Upper lobe of right lung (tissue), 1 donor: ENCODE data around the gene CCDC69. TPM values are rescaled to one million over a fixed set of nuclear protein-coding genes. Genes with fewer than 3 reads are reported as not detected.

Experiments used
- ATAC-seq: fragments of 200-7000 bp; cut with Tn5 transposase; one replicate; pipeline ENCODE4 v1.9.1; 2020; ENCODE audit warnings: mild to moderate bottlenecking, moderate library complexity
- DNase-seq: peaks from one replicate; pipeline ENCODE4 v3.0.0-alpha.2; 2020
- H3K27ac ChIP-seq: fragments of 200-600 bp; one replicate; pipeline ENCODE4 v1.8.0; 2022
- H3K27me3 ChIP-seq: fragments of 200-600 bp; one replicate; pipeline ENCODE4 v1.8.0; 2022; ENCODE audit warnings: mild to moderate bottlenecking
- H3K36me3 ChIP-seq: fragments of 200-600 bp; one replicate; pipeline ENCODE4 v1.8.0; 2022
- H3K4me1 ChIP-seq: fragments of 200-600 bp; one replicate; pipeline ENCODE4 v1.8.0; 2022
- H3K4me3 ChIP-seq: fragments of 200-600 bp; one replicate; pipeline ENCODE4 v1.8.0; 2022; ENCODE audit warnings: mild to moderate bottlenecking
- H3K9me3 ChIP-seq: fragments of 200-600 bp; one replicate; pipeline ENCODE4 v1.8.0; 2022
- CTCF ChIP-seq: fragments of 200-600 bp; IDR thresholded peaks from one replicate; pipeline ENCODE4 v1.8.0; 2022; ENCODE audit warnings: antibody characterized with exemption
- intact Hi-C: fragments of 100-400 bp; cut with DNase I; formaldehyde crosslinking; loops from one replicate; pipeline ENCODE4 v1.11.0; 2022
- total RNA-seq: library from RNA; stranded (reverse); fragmentation: NEBNext Ultra II Directional; extraction: Animal tissue kit (Norgen Biotek cat#: 25700); gene quantifications from one replicate; pipeline ENCODE4 v1.2.1, GENCODE V29; 2021
- donor health status: DM: no; HTN: yes; CAD: no; lungs with severe emphysema.

Gene CCDC69
- total RNA-seq, 1 donor from 2014 or later: 81.9 TPM

- H3K4me3 ChIP-seq: no peak overlapping the region
- H3K4me1 ChIP-seq: peaks cover 74% of the 10 kb centered on the region
- no peak overlapping the region for H3K27ac ChIP-seq
- DNase-seq (no peak), ATAC-seq (no peak)
- H3K36me3 ChIP-seq: no peaks in the 10 kb centered on the region
- TF ChIP-seq CTCF: no peak
- no peaks in the 10 kb centered on the region for H3K27me3 ChIP-seq
- intact Hi-C loops: no loop called here
- no peaks in the 10 kb centered on the region for H3K9me3 ChIP-seq
Observed at GRCh38 chr5:151153766-151154272, 70.1 kb downstream of the CCDC69 start.

- no peak for ATAC-seq
- no peaks in the 10 kb centered on the region for H3K27me3 ChIP-seq
- peaks cover 70% of the 10 kb centered on the region for H3K4me1 ChIP-seq
- H3K9me3 ChIP-seq: no peaks in the 10 kb centered on the region
- H3K36me3 ChIP-seq: no peaks in the 10 kb centered on the region
- no peak for DNase-seq
- TF ChIP-seq CTCF: no peak
- H3K27ac ChIP-seq: no peak overlapping the region
- intact Hi-C loops: no loop called here
- H3K4me3 ChIP-seq: no peak overlapping the region
Observed at GRCh38 chr5:151153300-151153699, 70.6 kb downstream of the CCDC69 start.

- intact Hi-C loops: no loop called here
- DNase-seq: no peak
- Histone ChIP-seq H3K4me3 (no peak overlapping the region), H3K4me1 (peaks cover 69% of the 10 kb centered on the region), H3K36me3 (peaks cover 8% of the 10 kb centered on the region), H3K27me3 (no peaks in the 10 kb centered on the region), H3K27ac (peak overlapping the region; percentile 58), H3K9me3 (no peaks in the 10 kb centered on the region)
- peak; percentile 83 for ATAC-seq
- TF ChIP-seq CTCF: no peak
Observed at GRCh38 chr5:151151793-151152192, 72.1 kb downstream of the CCDC69 start.

GRCh38 chr5:151151263-151151660 lies 72.6 kb downstream of the CCDC69 start:
- Histone ChIP-seq H3K36me3 (peaks cover 13% of the 10 kb centered on the region), H3K27me3 (no peaks in the 10 kb centered on the region), H3K4me3 (no peak overlapping the region), H3K27ac (peak overlapping the region; percentile 58), H3K4me1 (peaks cover 71% of the 10 kb centered on the region), H3K9me3 (no peaks in the 10 kb centered on the region)
- ATAC-seq (no peak), DNase-seq (no peak)
- no peak for TF ChIP-seq CTCF
- intact Hi-C loops: no loop called here

GRCh38 chr5:151150471-151151262 lies 73.2 kb downstream of the CCDC69 start:
- H3K4me3 ChIP-seq: no peak overlapping the region

More at GRCh38 chr5:151150471-151151262, 73.2 kb downstream of the CCDC69 start:
- Histone ChIP-seq H3K27me3 (no peaks in the 10 kb centered on the region), H3K27ac (peak overlapping the region; percentile 58), H3K9me3 (no peaks in the 10 kb centered on the region), H3K36me3 (peaks cover 19% of the 10 kb centered on the region), H3K4me1 (peaks cover 72% of the 10 kb centered on the region)
- no peak for DNase-seq
- TF ChIP-seq CTCF: no peak
- peak; percentile 45 for ATAC-seq
- intact Hi-C loops: no loop called here
